Measurements from ENCODE around the gene MESP2.

DNA sequence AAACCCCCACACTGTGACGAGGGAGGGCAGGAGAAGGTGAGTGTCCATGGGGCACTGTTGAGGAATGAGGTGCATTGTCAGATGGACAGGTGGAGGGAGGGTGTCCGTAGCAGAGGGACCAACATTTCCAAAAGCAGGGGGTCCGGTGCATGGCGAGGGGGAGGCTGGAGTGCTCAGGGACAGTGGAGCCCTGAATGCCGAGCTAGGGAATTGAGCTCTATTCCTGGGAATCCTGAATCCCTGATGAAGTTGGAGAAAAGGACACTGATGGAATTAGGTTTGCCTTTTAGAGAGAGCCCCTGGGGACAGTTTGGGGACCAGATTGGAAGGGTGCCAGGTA lies 46.4 kb downstream of the MESP2 start:
- TF ChIP-seq CTCF (IDR thresholded peaks at IDR 0.05; ENCODE audit: low read depth, low read length, poor library complexity, severe bottlenecking), result no peak
- no peak for TF ChIP-seq EZH2phosphoT487 (IDR thresholded peaks at IDR 0.05; ENCODE audit: borderline replicate concordance, low read length)

Measured in DOHH2 (cell line).